Measurements from ENCODE around the gene NAT10.

DNA sequence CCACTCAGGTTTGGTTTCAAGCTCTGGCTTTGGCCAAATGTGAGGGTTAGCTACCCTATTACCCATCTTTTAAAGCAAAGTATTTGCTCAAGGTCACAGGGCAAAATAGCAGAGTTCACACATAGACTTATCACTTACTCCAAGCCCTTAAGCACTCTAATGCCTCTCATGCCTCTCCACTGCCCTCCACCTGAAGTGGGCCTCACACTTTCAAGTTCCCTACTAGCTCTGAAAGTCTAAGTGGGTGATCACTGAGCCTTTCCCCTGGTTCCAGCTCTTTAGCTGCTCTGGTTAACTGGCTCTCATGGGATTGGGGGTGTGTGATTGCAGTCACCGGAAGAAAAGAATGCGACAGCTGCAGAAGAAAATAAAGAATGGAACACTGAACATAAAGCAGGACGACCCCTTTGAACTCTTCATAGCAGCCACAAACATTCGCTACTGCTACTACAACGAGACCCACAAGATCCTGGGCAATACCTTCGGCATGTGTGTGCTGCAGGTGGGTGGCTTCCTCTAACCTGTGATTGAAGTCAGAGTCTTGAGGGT is 6.4 kb downstream of the NAT10 start:
- TF ChIP-seq POLR2A (IDR thresholded peaks at IDR 0.05; ENCODE audit: low read depth, low read length) (no peak), POLR2AphosphoS5 (IDR thresholded peaks at IDR 0.05; ENCODE audit: low read depth, low read length) (no peak)

Data from GM12892 (cell line).